AG09319 (cell line): ENCODE data around the gene COL6A1.
"Not testable (repeated sequence)": the region's sequence is repeated elsewhere in the genome, so short reads cannot be mapped to it uniquely, and the experiment has no call there.

Source experiments
- DNase-seq: peaks from one replicate; pipeline ENCODE4 v3.0.0-alpha.2; 2010; ENCODE audit warnings: low read depth; ENCODE audit errors: extremely low read depth
- TF ChIP-seq, protein P1 (sequence below): IDR thresholded peaks from 2 replicates; pipeline ENCODE4 v1.5.1; 2011; ENCODE audit warnings: low read depth, mild to moderate bottlenecking, inconsistent platforms, low read length, moderate library complexity

COL6A1 gene

GRCh38 chr21:45954261-45954660, 27.3 kb upstream of the COL6A1 start:
- no peak for DNase-seq

DNA sequence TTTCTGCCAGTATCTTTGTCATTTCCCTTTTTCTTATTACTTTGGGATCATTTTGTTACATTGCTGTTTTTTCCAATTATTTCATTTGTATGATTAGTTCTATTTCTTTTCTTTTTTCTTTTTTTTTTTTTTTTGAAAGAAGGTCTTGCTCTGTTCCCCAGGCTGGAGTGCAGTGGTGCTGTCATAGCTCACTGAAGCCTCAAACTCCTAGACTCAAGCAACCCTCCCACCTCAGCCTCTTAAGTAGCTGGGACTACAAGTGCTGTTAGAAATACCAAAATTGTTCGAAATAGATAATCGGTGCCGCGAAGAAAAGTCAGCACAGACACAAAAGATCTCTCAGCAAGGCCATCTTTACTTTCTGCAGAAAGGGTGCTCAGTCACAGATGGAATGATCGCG, 26.6 kb upstream of the COL6A1 start:
- DNase-seq = no peak

More at GRCh38 chr21:45954261-45954660, 27.3 kb upstream of the COL6A1 start:
- TF ChIP-seq, protein P1, sequence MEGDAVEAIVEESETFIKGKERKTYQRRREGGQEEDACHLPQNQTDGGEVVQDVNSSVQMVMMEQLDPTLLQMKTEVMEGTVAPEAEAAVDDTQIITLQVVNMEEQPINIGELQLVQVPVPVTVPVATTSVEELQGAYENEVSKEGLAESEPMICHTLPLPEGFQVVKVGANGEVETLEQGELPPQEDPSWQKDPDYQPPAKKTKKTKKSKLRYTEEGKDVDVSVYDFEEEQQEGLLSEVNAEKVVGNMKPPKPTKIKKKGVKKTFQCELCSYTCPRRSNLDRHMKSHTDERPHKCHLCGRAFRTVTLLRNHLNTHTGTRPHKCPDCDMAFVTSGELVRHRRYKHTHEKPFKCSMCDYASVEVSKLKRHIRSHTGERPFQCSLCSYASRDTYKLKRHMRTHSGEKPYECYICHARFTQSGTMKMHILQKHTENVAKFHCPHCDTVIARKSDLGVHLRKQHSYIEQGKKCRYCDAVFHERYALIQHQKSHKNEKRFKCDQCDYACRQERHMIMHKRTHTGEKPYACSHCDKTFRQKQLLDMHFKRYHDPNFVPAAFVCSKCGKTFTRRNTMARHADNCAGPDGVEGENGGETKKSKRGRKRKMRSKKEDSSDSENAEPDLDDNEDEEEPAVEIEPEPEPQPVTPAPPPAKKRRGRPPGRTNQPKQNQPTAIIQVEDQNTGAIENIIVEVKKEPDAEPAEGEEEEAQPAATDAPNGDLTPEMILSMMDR = peak; percentile 54

GRCh38 chr21:45957551-45957950, 24.0 kb upstream of the COL6A1 start:
- DNase-seq = no peak
- TF ChIP-seq, protein P1 = no peak

More for the DNA sequence above, 26.6 kb upstream of the COL6A1 start:
- TF ChIP-seq, protein P1 = no peak

GRCh38 chr21:45957981-45958600, 23.5 kb upstream of the COL6A1 start:
- TF ChIP-seq, protein P1 = no peak
- DNase-seq = peak; percentile 71

- no peak for DNase-seq
- TF ChIP-seq, protein P1 = no peak
Measured at GRCh38 chr21:45959182-45959581, 22.4 kb upstream of the COL6A1 start.

- TF ChIP-seq, protein P1 = no peak
- DNase-seq = no peak
Measured at GRCh38 chr21:45959779-45960390, 21.7 kb upstream of the COL6A1 start.

- DNase-seq = not testable (repeated sequence)
Measured at GRCh38 chr21:45961408-45961807, 20.2 kb upstream of the COL6A1 start.
